ENCODE results near the gene UNC13C.

The UNC13C gene

DNA sequence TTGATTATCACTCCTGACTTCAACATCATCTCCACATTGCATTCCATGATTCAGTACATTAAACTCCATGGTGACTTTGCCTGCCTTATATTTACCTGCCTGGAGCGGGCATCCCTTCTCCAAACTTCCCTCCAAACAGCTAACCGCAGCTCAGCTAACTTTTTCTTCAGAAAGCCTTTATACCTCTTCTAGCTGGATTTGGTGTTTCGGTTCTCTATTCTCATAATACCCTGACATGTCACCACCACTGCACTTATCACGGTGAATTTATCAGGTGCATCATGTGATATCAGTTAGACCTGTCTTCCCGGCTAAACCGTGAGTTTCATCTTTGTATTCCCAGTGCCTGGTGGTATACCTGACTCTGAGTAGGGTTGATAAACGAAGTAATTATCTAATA is 367.6 kb downstream of the UNC13C start:
- no peak for TF ChIP-seq EZH2phosphoT487 (IDR thresholded peaks at IDR 0.05; ENCODE audit: borderline replicate concordance, low read length)
- TF ChIP-seq, protein P1, sequence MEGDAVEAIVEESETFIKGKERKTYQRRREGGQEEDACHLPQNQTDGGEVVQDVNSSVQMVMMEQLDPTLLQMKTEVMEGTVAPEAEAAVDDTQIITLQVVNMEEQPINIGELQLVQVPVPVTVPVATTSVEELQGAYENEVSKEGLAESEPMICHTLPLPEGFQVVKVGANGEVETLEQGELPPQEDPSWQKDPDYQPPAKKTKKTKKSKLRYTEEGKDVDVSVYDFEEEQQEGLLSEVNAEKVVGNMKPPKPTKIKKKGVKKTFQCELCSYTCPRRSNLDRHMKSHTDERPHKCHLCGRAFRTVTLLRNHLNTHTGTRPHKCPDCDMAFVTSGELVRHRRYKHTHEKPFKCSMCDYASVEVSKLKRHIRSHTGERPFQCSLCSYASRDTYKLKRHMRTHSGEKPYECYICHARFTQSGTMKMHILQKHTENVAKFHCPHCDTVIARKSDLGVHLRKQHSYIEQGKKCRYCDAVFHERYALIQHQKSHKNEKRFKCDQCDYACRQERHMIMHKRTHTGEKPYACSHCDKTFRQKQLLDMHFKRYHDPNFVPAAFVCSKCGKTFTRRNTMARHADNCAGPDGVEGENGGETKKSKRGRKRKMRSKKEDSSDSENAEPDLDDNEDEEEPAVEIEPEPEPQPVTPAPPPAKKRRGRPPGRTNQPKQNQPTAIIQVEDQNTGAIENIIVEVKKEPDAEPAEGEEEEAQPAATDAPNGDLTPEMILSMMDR (IDR thresholded peaks at IDR 0.05; ENCODE audit: low read depth, low read length, poor library complexity, severe bottlenecking), result no peak
- Histone ChIP-seq H4K20me1 (ENCODE audit: control insufficient read depth, insufficient read depth, low read depth, low read length) (no peaks in the 10 kb centered on the region), H3K4me3 (ENCODE audit: low read length) (no peak overlapping the region)

DNA sequence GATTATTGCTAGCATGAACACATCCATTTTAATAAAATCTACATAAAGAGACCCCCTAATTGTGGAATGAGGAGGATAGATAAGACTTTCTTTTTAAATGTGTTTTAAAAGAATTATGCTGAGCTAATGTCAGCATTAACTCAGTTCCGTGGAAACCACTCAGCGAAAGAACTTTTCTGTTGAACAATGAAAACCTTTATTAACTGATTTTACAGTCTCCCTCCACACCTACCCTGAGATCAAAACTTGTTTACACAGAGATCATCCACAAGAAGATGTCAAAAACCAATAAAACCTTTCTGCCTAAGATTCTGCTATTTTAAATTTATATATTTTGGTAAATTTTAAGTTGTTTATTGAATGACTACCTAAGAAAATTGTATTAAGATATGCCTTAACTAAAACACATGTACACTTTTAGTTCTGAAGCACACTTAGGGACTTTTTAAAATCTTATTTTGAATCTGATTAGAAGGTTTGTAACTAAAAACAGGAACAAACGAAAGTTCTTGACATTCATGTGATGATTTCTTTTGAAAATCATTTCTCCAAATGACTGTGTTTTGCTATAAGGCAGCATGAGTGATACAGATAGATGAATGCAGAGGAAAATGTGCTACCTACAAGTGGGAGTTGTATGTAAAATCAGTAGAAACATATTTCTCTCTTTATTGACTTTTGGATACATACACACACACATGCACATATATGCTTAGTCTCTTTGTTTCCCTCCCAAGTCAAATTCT is 369.0 kb downstream of the UNC13C start:
- Histone ChIP-seq H3K27ac (ENCODE audit: low read depth, low read length) (no peak overlapping the region), H3K4me1 (ENCODE audit: control insufficient read depth, low read length) (no peaks in the 10 kb centered on the region), H3K9me3 (ENCODE audit: control insufficient read depth, insufficient read depth, low read length) (no peaks in the 10 kb centered on the region), H3K4me2 (ENCODE audit: low read length) (no peak overlapping the region), H3K4me3 (ENCODE audit: low read length) (no peak overlapping the region), H3K27me3 (ENCODE audit: control insufficient read depth, low read length) (no peaks in the 10 kb centered on the region), H4K20me1 (ENCODE audit: control insufficient read depth, insufficient read depth, low read depth, low read length) (no peaks in the 10 kb centered on the region), H3F3A (ENCODE audit: control insufficient read depth, insufficient read depth) (no peaks in the 10 kb centered on the region), H3K9me2 (replicated peaks; ENCODE audit: control insufficient read depth, low read length) (no peaks in the 10 kb centered on the region), H3K79me2 (ENCODE audit: control insufficient read depth, low read length) (no peaks in the 10 kb centered on the region), H3K36me3 (ENCODE audit: control insufficient read depth, low read length) (no peaks in the 10 kb centered on the region)
- TF ChIP-seq, protein P1 (IDR thresholded peaks at IDR 0.05; ENCODE audit: low read depth, low read length, poor library complexity, severe bottlenecking), result no peak
- no peak for TF ChIP-seq EZH2phosphoT487 (IDR thresholded peaks at IDR 0.05; ENCODE audit: borderline replicate concordance, low read length)

More for the DNA sequence above, 367.6 kb downstream of the UNC13C start:
- Histone ChIP-seq H3K79me2 (ENCODE audit: control insufficient read depth, low read length) (no peaks in the 10 kb centered on the region), H3K27ac (ENCODE audit: low read depth, low read length) (no peak overlapping the region), H3F3A (ENCODE audit: control insufficient read depth, insufficient read depth) (no peaks in the 10 kb centered on the region), H3K4me1 (ENCODE audit: control insufficient read depth, low read length) (no peaks in the 10 kb centered on the region), H3K9me3 (ENCODE audit: control insufficient read depth, insufficient read depth, low read length) (no peaks in the 10 kb centered on the region), H3K27me3 (ENCODE audit: control insufficient read depth, low read length) (no peaks in the 10 kb centered on the region), H3K9me2 (replicated peaks; ENCODE audit: control insufficient read depth, low read length) (no peaks in the 10 kb centered on the region), H3K4me2 (ENCODE audit: low read length) (no peak overlapping the region), H3K36me3 (ENCODE audit: control insufficient read depth, low read length) (no peaks in the 10 kb centered on the region)

- Histone ChIP-seq H3K9me2 (replicated peaks; ENCODE audit: control insufficient read depth, low read length) (no peaks in the 10 kb centered on the region), H3K9me3 (ENCODE audit: control insufficient read depth, insufficient read depth, low read length) (no peaks in the 10 kb centered on the region), H4K20me1 (ENCODE audit: control insufficient read depth, insufficient read depth, low read depth, low read length) (no peaks in the 10 kb centered on the region), H3K27me3 (ENCODE audit: control insufficient read depth, low read length) (no peaks in the 10 kb centered on the region), H3K4me2 (ENCODE audit: low read length) (no peak overlapping the region), H3K4me3 (ENCODE audit: low read length) (no peak overlapping the region), H3K4me1 (ENCODE audit: control insufficient read depth, low read length) (no peaks in the 10 kb centered on the region), H3K36me3 (ENCODE audit: control insufficient read depth, low read length) (no peaks in the 10 kb centered on the region), H3K79me2 (ENCODE audit: control insufficient read depth, low read length) (no peaks in the 10 kb centered on the region), H3K27ac (ENCODE audit: low read depth, low read length) (no peak overlapping the region), H3F3A (ENCODE audit: control insufficient read depth, insufficient read depth) (no peaks in the 10 kb centered on the region)
- TF ChIP-seq EZH2phosphoT487 (IDR thresholded peaks at IDR 0.05; ENCODE audit: borderline replicate concordance, low read length), result no peak
- TF ChIP-seq, protein P1 (IDR thresholded peaks at IDR 0.05; ENCODE audit: low read depth, low read length, poor library complexity, severe bottlenecking), result no peak
Observed at GRCh38 chr15:54353726-54354125, 375.5 kb downstream of the UNC13C start.
